B cell (primary cell): ENCODE results near the gene ITPKC. TPM values are rescaled to one million over a fixed set of nuclear protein-coding genes. Genes with fewer than 3 reads are reported as not detected.

Source experiments
- ATAC-seq: fragments of 200-7000 bp; cut with Tn5 transposase; one replicate; pipeline ENCODE4 v1.10.0; 2021; ENCODE audit warnings: low read depth, mild to moderate bottlenecking, moderate number of reproducible peaks, moderate library complexity
- CTCF ChIA-PET: fragments of 350-600 bp; sonication (Branson Sonifier 250); formaldehyde crosslinking; loops from one replicate; lab custom pipeline; 2021; ENCODE audit warnings: antibody characterized with exemption, inconsistent platforms; lab: Charles Lee
- POLR2A ChIA-PET: fragments of 350-600 bp; sonication (Branson Sonifier 250); formaldehyde crosslinking; loops from one replicate; lab custom pipeline; 2021; ENCODE audit warnings: antibody characterized with exemption; lab: Charles Lee
- DNase-seq: peaks from one replicate; pipeline ENCODE4 v3.0.0; 2013
- H2AFZ ChIP-seq: 2 replicates; pipeline ENCODE4 v1.6.1; 2012; ENCODE audit warnings: mild to moderate bottlenecking, low read depth, low read length; ENCODE audit not compliant: insufficient read depth, poor library complexity, severe bottlenecking
- H3K27ac ChIP-seq, 2 donors: 1 replicate in 1 of 2; 2 replicates in 1 of 2; pipeline ENCODE4 v1.5.1; 2012 to 2013; ENCODE audit warnings: low read length in 2 of 2, mild to moderate bottlenecking in 2 of 2, moderate library complexity in 1 of 2
- H3K27me3 ChIP-seq, 4 experiments: fragments of 200-600 bp in 1 of 4; sonication (generic) in 1 of 4; replicated peaks in 1 of 4; 1 replicate in 2 of 4; 2 replicates in 2 of 4; pipeline versions ENCODE4 v1.6.1 to v1.7.0; 2013 to 2016; ENCODE audit warnings: low read length in 3 of 4, mild to moderate bottlenecking in 2 of 4, mixed read lengths in 1 of 4, moderate library complexity in 1 of 4; ENCODE audit not compliant: insufficient read depth in 4 of 4, control insufficient read depth in 3 of 4; ENCODE audit errors: control extremely low read depth in 1 of 4
- H3K36me3 ChIP-seq, 2 experiments: replicated peaks in 1 of 2; 1 replicate in 1 of 2; 2 replicates in 1 of 2; pipeline versions ENCODE4 v1.6.1 to v1.7.1; 2013; ENCODE audit warnings: low read length in 1 of 2; ENCODE audit not compliant: insufficient read depth in 2 of 2, control insufficient read depth in 1 of 2; ENCODE audit errors: control extremely low read depth in 1 of 2, extremely low read depth in 1 of 2
- H3K4me1 ChIP-seq, 2 donors: fragments of 200-600 bp in 1 of 2; sonication (generic) in 1 of 2; 1 replicate in 1 of 2; 2 replicates in 1 of 2; pipeline versions ENCODE4 v1.5.1 to v1.6.1; 2013 to 2017; ENCODE audit warnings: low read length in 2 of 2; ENCODE audit not compliant: control insufficient read depth in 2 of 2, insufficient read depth in 2 of 2
- H3K4me2 ChIP-seq: replicated peaks from 2 replicates; pipeline ENCODE3; 2012; ENCODE audit warnings: mild to moderate bottlenecking, low read depth, low read length; ENCODE audit not compliant: poor library complexity, severe bottlenecking
- H3K4me3 ChIP-seq, 5 experiments: fragments of 200-600 bp in 1 of 5; sonication (generic) in 1 of 5; 1 replicate in 3 of 5; 2 replicates in 2 of 5; pipeline versions ENCODE4 v1.5.1 to v1.7.0; 2011 to 2016; ENCODE audit warnings: low read length in 4 of 5, mild to moderate bottlenecking in 4 of 5, low read depth in 2 of 5, control low read depth in 1 of 5, moderate library complexity in 1 of 5; ENCODE audit not compliant: insufficient read depth in 1 of 5; ENCODE audit errors: control extremely low read depth in 1 of 5, extremely low read depth in 1 of 5
- H3K79me2 ChIP-seq: fragments of 200-600 bp; sonication (generic); one replicate; pipeline ENCODE4 v1.6.0; 2016; ENCODE audit warnings: low read length; ENCODE audit not compliant: control insufficient read depth, insufficient read depth
- H3K9ac ChIP-seq: fragments of 200-600 bp; sonication (generic); 2 replicates; pipeline ENCODE4 v1.6.1; 2017; ENCODE audit warnings: mild to moderate bottlenecking, low read length, moderate library complexity
- H3K9me3 ChIP-seq, 3 donors: one replicate each; pipeline versions ENCODE4 v1.6.1 to v1.7.1; 2013; ENCODE audit warnings: low read length in 2 of 3; ENCODE audit not compliant: control insufficient read depth in 2 of 3, insufficient read depth in 1 of 3; ENCODE audit errors: control extremely low read depth in 1 of 3
- H4K20me1 ChIP-seq: 2 replicates; pipeline ENCODE4 v1.6.0; 2012; ENCODE audit warnings: mild to moderate bottlenecking, low read length; ENCODE audit not compliant: insufficient read depth, control insufficient read depth, poor library complexity, severe bottlenecking
- H3K27ac Mint-ChIP-seq: one replicate; pipeline ENCODE4 v1.8.0; 2021; ENCODE audit warnings: mixed read lengths
- H3K27me3 Mint-ChIP-seq: one replicate; pipeline ENCODE4 v1.8.0; 2021; ENCODE audit warnings: mixed read lengths
- H3K4me1 Mint-ChIP-seq: one replicate; pipeline ENCODE4 v1.8.0; 2021; ENCODE audit warnings: mixed read lengths
- H3K4me3 Mint-ChIP-seq: one replicate; pipeline ENCODE4 v1.8.0; 2021; ENCODE audit warnings: mixed read lengths
- H3K9me3 Mint-ChIP-seq: one replicate; pipeline ENCODE4 v1.8.0; 2022; ENCODE audit warnings: mixed read lengths; ENCODE audit not compliant: insufficient read depth
- CTCF ChIP-seq: fragments of 200-600 bp; IDR thresholded peaks from one replicate; pipeline ENCODE4 v1.8.0; 2022; ENCODE audit warnings: antibody characterized with exemption, mild to moderate bottlenecking
- EZH2 ChIP-seq: IDR thresholded peaks from 2 replicates; pipeline ENCODE4 v1.6.1; 2012; ENCODE audit warnings: borderline replicate concordance, low read depth, mild to moderate bottlenecking, moderate library complexity, low read length; ENCODE audit not compliant: insufficient read depth, poor library complexity, severe bottlenecking
- WGBS: methylation state at CpG from one replicate; pipeline ENCODE4 v1.1.5; 2013; ENCODE audit warnings: missing lambda C conversion rate; ENCODE audit not compliant: insufficient coverage; 5-methylcytosine and 5-hydroxymethylcytosine counted together
- intact Hi-C: fragments of 100-400 bp; cut with micrococcal nuclease; formaldehyde crosslinking; loops from one replicate; pipeline ENCODE4 v1.10.0; 2022
- polyA plus RNA-seq: library from polyadenylated mRNA; depleted of rRNA; stranded (reverse); fragments of >200 nt; gene quantifications from 2 replicates; pipeline ENCODE4 v1.2.3, GENCODE V29; 2012
- total RNA-seq, 2 donors: library from RNA; stranded (reverse); fragments of 120-200 nt in 1 of 2; gene quantifications; 1 replicate in 1 of 2; 2 replicates in 1 of 2; pipeline versions ENCODE4 v1.2.3 to v1.2.4, GENCODE V29; 2013 to 2022

ITPKC gene
- total and polyA plus RNA-seq, 2 donors (not counting 1 experiment from before 2014, with no cell fraction given), result 8.7 to 16.0 TPM

GRCh38 chr19:40700083-40700482, 16.8 kb upstream of the ITPKC start:
- Histone ChIP-seq H3K79me2 (no peaks in the 10 kb centered on the region), H3K4me2 (no peak overlapping the region), H3K36me3 (peaks cover 13 to 57% of the 10 kb centered on the region in 2 experiments), H4K20me1 (peaks cover 5% of the 10 kb centered on the region), H3K27me3 (no peaks in the 10 kb centered on the region), H3K9ac (no peak overlapping the region), H3K27ac (no peak overlapping the region), H3K4me3 (no peak overlapping the region), H2AFZ (no peak overlapping the region), H3K9me3 (no peaks in the 10 kb centered on the region), H3K4me1 (no peaks in the 10 kb centered on the region)
- DNase-seq, result no peak
- ATAC-seq, result peak; percentile 10
- Mint-ChIP-seq H3K9me3 (no peaks in the 10 kb centered on the region), H3K27ac (no peak overlapping the region), H3K27me3 (no peaks in the 10 kb centered on the region), H3K4me1 (no peaks in the 10 kb centered on the region), H3K4me3 (no peak overlapping the region)
- POLR2A ChIA-PET, result no interaction called here
- no peak for TF ChIP-seq CTCF
- CTCF ChIA-PET, result no interaction called here
- WGBS, result 98% methylated on average over 8 of the region's 9 CpGs
- intact Hi-C loops, result no loop called here

GRCh38 chr19:40701758-40702157, 15.2 kb upstream of the ITPKC start:
- no peak for ATAC-seq
- H3K27me3 Mint-ChIP-seq, result no peaks in the 10 kb centered on the region
- H3K4me3 Mint-ChIP-seq, result no peak overlapping the region
- no peak overlapping the region for H3K27ac Mint-ChIP-seq
- H3K4me2 ChIP-seq, result no peak overlapping the region
- H3K4me1 Mint-ChIP-seq, result no peaks in the 10 kb centered on the region
- no peaks in the 10 kb centered on the region for H3K9me3 Mint-ChIP-seq
- POLR2A ChIA-PET, result no interaction called here
- no peaks in the 10 kb centered on the region for H3K27me3 ChIP-seq
- intact Hi-C loops, result no loop called here
- no peak overlapping the region for H3K9ac ChIP-seq
- H3K27ac ChIP-seq, result no peak overlapping the region
- no peak for TF ChIP-seq CTCF
- no peak for TF ChIP-seq EZH2
- no peaks in the 10 kb centered on the region for H3K4me1 ChIP-seq
- H3K36me3 ChIP-seq, result peaks cover 13 to 63% of the 10 kb centered on the region in 2 experiments
- no peaks in the 10 kb centered on the region for H3K9me3 ChIP-seq
- 100% methylated on average over 3 of the region's 6 CpGs for WGBS
- CTCF ChIA-PET, result interaction anchor here (0.9 kb wide), 1 partner anchor 38 kb away, joined by 3 read pairs; no protein-coding TSS in a partner anchor
- H4K20me1 ChIP-seq, result peaks cover 11% of the 10 kb centered on the region
- no peak for DNase-seq
- no peak overlapping the region for H2AFZ ChIP-seq
- peaks cover 3% of the 10 kb centered on the region for H3K79me2 ChIP-seq
- H3K4me3 ChIP-seq, result no peak overlapping the region
